Measurements from ENCODE around the gene FAF1. TPM values are rescaled to one million over a fixed set of nuclear protein-coding genes. Genes with fewer than 3 reads are reported as not detected.

The FAF1 gene
- total RNA-seq, 1 experiment from 2014 or later = 78.7 TPM

DNA sequence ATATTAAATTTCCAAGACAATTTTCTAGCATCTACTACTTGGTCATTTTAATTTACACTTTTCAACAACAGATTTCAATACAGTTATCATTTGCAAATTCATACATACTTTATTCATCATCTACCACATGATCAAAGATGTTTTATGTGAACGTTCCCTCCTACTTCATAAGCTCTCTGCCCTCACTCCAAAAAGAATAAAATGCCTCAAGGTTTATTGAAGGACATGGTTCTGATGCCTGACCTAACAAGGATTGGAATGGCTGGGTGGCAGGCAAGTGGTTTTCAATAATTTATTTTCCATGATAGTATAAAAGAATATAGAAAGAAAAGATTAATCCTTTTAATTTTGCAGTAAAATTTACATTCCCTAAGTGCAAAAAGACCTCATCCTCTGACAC is 15.4 kb upstream of the FAF1 start:
- TF ChIP-seq, protein P1, sequence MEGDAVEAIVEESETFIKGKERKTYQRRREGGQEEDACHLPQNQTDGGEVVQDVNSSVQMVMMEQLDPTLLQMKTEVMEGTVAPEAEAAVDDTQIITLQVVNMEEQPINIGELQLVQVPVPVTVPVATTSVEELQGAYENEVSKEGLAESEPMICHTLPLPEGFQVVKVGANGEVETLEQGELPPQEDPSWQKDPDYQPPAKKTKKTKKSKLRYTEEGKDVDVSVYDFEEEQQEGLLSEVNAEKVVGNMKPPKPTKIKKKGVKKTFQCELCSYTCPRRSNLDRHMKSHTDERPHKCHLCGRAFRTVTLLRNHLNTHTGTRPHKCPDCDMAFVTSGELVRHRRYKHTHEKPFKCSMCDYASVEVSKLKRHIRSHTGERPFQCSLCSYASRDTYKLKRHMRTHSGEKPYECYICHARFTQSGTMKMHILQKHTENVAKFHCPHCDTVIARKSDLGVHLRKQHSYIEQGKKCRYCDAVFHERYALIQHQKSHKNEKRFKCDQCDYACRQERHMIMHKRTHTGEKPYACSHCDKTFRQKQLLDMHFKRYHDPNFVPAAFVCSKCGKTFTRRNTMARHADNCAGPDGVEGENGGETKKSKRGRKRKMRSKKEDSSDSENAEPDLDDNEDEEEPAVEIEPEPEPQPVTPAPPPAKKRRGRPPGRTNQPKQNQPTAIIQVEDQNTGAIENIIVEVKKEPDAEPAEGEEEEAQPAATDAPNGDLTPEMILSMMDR (IDR thresholded peaks at IDR 0.05; ENCODE audit: insufficient read depth in 1 of 2, low read depth in 1 of 2, low read length in 1 of 2, severe bottlenecking in 1 of 2, unreplicated experiment in 1 of 2) = no peak
- no peaks in the 10 kb centered on the region for H3K9me3 ChIP-seq
- peaks cover 6% of the 10 kb centered on the region for H3K27me3 Mint-ChIP-seq (ENCODE audit: insufficient read depth, unreplicated experiment)
- no peak for DNase-seq
- CTCF ChIA-PET = no interaction called here
- H3K9me3 Mint-ChIP-seq (ENCODE audit: unreplicated experiment) = no peaks in the 10 kb centered on the region
- no peak overlapping the region for H3K4me3 Mint-ChIP-seq (ENCODE audit: unreplicated experiment)
- no peaks in the 10 kb centered on the region for H3K36me3 ChIP-seq (ENCODE audit: control insufficient read depth, insufficient read depth, low read length)
- H3K4me1 ChIP-seq = no peaks in the 10 kb centered on the region
- H3K27me3 ChIP-seq (replicated peaks; ENCODE audit: control insufficient read depth, insufficient read depth, low read length) = no peaks in the 10 kb centered on the region; the same call in 1 of the 2 replicates
- no TSS peak for BruUV-seq (replicated peaks)
- H3K36me3 Mint-ChIP-seq (ENCODE audit: insufficient read depth, unreplicated experiment) = no peaks in the 10 kb centered on the region
- H3K4me1 Mint-ChIP-seq (ENCODE audit: low read depth, unreplicated experiment) = peaks cover 4% of the 10 kb centered on the region
- intact Hi-C loops (cut with micrococcal nuclease; ENCODE audit: unreplicated experiment) = no loop called here
- POLR2A ChIA-PET = no interaction called here
- H3K4me3 ChIP-seq (ENCODE audit: low read depth, low read length) = no peak overlapping the region
- H3K27ac Mint-ChIP-seq (ENCODE audit: unreplicated experiment) = no peak overlapping the region

DNA sequence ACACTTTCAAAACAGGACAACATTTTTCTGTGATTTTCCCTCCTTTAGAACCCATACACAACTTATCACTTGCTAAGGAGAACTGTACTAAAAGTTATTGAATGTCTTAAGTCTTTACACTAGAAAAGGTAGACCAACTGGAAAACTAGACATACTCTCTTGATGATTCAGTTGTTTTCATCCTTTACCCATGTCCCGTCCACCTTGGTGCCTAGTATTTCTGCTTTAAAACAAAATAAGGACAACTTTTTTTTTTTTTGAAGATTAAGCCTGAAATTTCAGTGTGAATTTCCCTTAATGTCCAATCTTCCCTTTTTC is 14.5 kb upstream of the FAF1 start:
- H3K4me3 Mint-ChIP-seq (ENCODE audit: unreplicated experiment) = no peak overlapping the region
- H3K27me3 ChIP-seq (replicated peaks; ENCODE audit: control insufficient read depth, insufficient read depth, low read length) = no peaks in the 10 kb centered on the region; the same call in 1 of the 2 replicates
- H3K4me3 ChIP-seq (ENCODE audit: low read depth, low read length) = no peak overlapping the region
- H3K4me1 Mint-ChIP-seq (ENCODE audit: low read depth, unreplicated experiment) = peaks cover 4% of the 10 kb centered on the region
- TF ChIP-seq, protein P1 (IDR thresholded peaks at IDR 0.05; ENCODE audit: insufficient read depth in 1 of 2, low read depth in 1 of 2, low read length in 1 of 2, severe bottlenecking in 1 of 2, unreplicated experiment in 1 of 2) = no peak
- no TSS peak for BruUV-seq (replicated peaks)
- H3K4me1 ChIP-seq = no peaks in the 10 kb centered on the region
- H3K27ac Mint-ChIP-seq (ENCODE audit: unreplicated experiment) = no peak overlapping the region
- no peaks in the 10 kb centered on the region for H3K9me3 ChIP-seq
- H3K27me3 Mint-ChIP-seq (ENCODE audit: insufficient read depth, unreplicated experiment) = peaks cover 6% of the 10 kb centered on the region
- no peak for DNase-seq
- no peaks in the 10 kb centered on the region for H3K36me3 Mint-ChIP-seq (ENCODE audit: insufficient read depth, unreplicated experiment)
- intact Hi-C loops (cut with micrococcal nuclease; ENCODE audit: unreplicated experiment) = no loop called here
- ChIA-PET CTCF (no interaction called here), POLR2A (no interaction called here)
- no peaks in the 10 kb centered on the region for H3K36me3 ChIP-seq (ENCODE audit: control insufficient read depth, insufficient read depth, low read length)
- H3K9me3 Mint-ChIP-seq (ENCODE audit: unreplicated experiment) = no peaks in the 10 kb centered on the region

DNA sequence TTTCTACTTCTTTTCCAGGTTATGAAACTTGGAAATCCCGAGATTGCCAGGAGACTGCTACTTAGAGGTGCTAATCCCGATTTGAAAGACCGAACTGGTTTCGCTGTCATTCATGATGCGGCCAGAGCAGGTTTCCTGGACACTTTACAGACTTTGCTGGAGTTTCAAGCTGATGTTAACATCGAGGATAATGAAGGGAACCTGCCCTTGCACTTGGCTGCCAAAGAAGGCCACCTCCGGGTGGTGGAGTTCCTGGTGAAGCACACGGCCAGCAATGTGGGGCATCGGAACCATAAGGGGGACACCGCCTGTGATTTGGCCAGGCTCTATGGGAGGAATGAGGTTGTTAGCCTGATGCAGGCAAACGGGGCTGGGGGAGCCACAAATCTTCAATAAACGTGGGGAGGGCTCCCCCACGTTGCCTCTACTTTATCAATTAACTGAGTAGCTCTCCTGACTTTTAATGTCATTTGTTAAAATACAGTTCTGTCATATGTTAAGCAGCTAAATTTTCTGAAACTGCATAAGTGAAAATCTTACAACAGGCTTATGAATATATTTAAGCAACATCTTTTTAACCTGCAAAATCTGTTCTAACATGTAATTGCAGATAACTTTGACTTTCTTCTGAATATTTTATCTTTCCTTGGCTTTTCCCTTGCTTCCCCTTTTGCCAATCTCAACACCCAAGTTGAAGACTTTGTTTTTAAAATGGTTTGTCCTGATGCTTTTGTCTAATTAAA is 14.0 kb upstream of the FAF1 start:
- H3K36me3 Mint-ChIP-seq (ENCODE audit: insufficient read depth, unreplicated experiment) = no peaks in the 10 kb centered on the region
- Histone ChIP-seq H3K9me3 (no peaks in the 10 kb centered on the region), H3K4me3 (ENCODE audit: low read depth, low read length) (no peak overlapping the region), H3K36me3 (ENCODE audit: control insufficient read depth, insufficient read depth, low read length) (no peaks in the 10 kb centered on the region), H3K27me3 (replicated peaks; ENCODE audit: control insufficient read depth, insufficient read depth, low read length) (no peaks in the 10 kb centered on the region; the same call in 1 of the 2 replicates), H3K4me1 (no peaks in the 10 kb centered on the region)
- intact Hi-C loops (cut with micrococcal nuclease; ENCODE audit: unreplicated experiment) = no loop called here
- TF ChIP-seq, protein P1 (IDR thresholded peaks at IDR 0.05; ENCODE audit: insufficient read depth in 1 of 2, low read depth in 1 of 2, low read length in 1 of 2, severe bottlenecking in 1 of 2, unreplicated experiment in 1 of 2) = no peak
- no TSS peak for BruUV-seq (replicated peaks)
- POLR2A ChIA-PET = no interaction called here
- no peak for DNase-seq
- peaks cover 6% of the 10 kb centered on the region for H3K27me3 Mint-ChIP-seq (ENCODE audit: insufficient read depth, unreplicated experiment)
- no peak overlapping the region for H3K4me3 Mint-ChIP-seq (ENCODE audit: unreplicated experiment)
- no peak overlapping the region for H3K27ac Mint-ChIP-seq (ENCODE audit: unreplicated experiment)
- peaks cover 3% of the 10 kb centered on the region for H3K4me1 Mint-ChIP-seq (ENCODE audit: low read depth, unreplicated experiment)
- CTCF ChIA-PET = no interaction called here
- no peaks in the 10 kb centered on the region for H3K9me3 Mint-ChIP-seq (ENCODE audit: unreplicated experiment)
